Ovary (tissue), 3 donors: Measurements from ENCODE around the gene PALM2AKAP2.

Experiments
- EP300 ChIP-seq: sonication (generic); formaldehyde crosslinking; IDR thresholded peaks from one replicate; pipeline ENCODE4 v1.6.1; 2017; ENCODE audit warnings: antibody characterized with exemption
- TF ChIP-seq, protein P1 (sequence below), 3 donors: fragments of 450-650 bp in 2 of 3; fragments of 200-600 bp in 1 of 3; IDR thresholded peaks; one replicate each; pipeline versions ENCODE4 v1.5.1 to v1.8.0; 2016 to 2022; ENCODE audit warnings: antibody characterized with exemption in 3 of 3, mild to moderate bottlenecking in 1 of 3
- donor health status: DM: no; HTN: no; CAD: no.

GRCh38 chr9:109793921-109794320, 13.9 kb downstream of the PALM2AKAP2 start:
- TF ChIP-seq EP300 = no peak
- TF ChIP-seq, protein P1, sequence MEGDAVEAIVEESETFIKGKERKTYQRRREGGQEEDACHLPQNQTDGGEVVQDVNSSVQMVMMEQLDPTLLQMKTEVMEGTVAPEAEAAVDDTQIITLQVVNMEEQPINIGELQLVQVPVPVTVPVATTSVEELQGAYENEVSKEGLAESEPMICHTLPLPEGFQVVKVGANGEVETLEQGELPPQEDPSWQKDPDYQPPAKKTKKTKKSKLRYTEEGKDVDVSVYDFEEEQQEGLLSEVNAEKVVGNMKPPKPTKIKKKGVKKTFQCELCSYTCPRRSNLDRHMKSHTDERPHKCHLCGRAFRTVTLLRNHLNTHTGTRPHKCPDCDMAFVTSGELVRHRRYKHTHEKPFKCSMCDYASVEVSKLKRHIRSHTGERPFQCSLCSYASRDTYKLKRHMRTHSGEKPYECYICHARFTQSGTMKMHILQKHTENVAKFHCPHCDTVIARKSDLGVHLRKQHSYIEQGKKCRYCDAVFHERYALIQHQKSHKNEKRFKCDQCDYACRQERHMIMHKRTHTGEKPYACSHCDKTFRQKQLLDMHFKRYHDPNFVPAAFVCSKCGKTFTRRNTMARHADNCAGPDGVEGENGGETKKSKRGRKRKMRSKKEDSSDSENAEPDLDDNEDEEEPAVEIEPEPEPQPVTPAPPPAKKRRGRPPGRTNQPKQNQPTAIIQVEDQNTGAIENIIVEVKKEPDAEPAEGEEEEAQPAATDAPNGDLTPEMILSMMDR (IDR thresholded peaks at IDR 0.05) = no peak
